Type B pancreatic cell (in vitro differentiated cells): Measurements from ENCODE around the gene LIPC. TPM values are rescaled to one million over a fixed set of nuclear protein-coding genes. Genes with fewer than 3 reads are reported as not detected.

ENCODE experiments used
- DNase-seq: peaks from one replicate; pipeline ENCODE4 v3.0.0; 2021; ENCODE audit warnings: mixed read lengths; ENCODE audit not compliant: unreplicated experiment; ENCODE audit errors: extremely low spot score
- H3K27ac Mint-ChIP-seq: 2 replicates; pipeline ENCODE4 v1.8.0; 2021; ENCODE audit warnings: mild to moderate bottlenecking, mixed read lengths
- H3K27me3 Mint-ChIP-seq: 2 replicates; pipeline ENCODE4 v1.8.0; 2021; ENCODE audit warnings: mixed read lengths
- H3K36me3 Mint-ChIP-seq: 2 replicates; pipeline ENCODE4 v1.8.0; 2021; ENCODE audit warnings: mixed read lengths
- H3K4me1 Mint-ChIP-seq: one replicate; pipeline ENCODE4 v1.8.0; 2021; ENCODE audit warnings: mixed read lengths; ENCODE audit not compliant: unreplicated experiment
- H3K4me3 Mint-ChIP-seq: 2 replicates; pipeline ENCODE4 v1.8.0; 2021; ENCODE audit warnings: mild to moderate bottlenecking, mixed read lengths
- H3K9me3 Mint-ChIP-seq: 2 replicates; pipeline ENCODE4 v1.8.0; 2021; ENCODE audit warnings: mixed read lengths
- CTCF ChIP-seq: fragments of 200-600 bp; sonication (generic); conservative IDR thresholded peaks from 2 replicates; pipeline ENCODE4 v1.5.0; 2021; ENCODE audit warnings: antibody characterized with exemption, mild to moderate bottlenecking
- total RNA-seq: library from RNA; stranded (reverse); gene quantifications from 2 replicates; pipeline ENCODE4 v1.2.1, GENCODE V29; 2021; ENCODE audit warnings: low replicate concordance

The LIPC gene
- total RNA-seq, 1 donor from 2014 or later = 10.9 TPM

- no peak for DNase-seq
- TF ChIP-seq CTCF = no peak
- Mint-ChIP-seq H3K36me3 (no peaks in the 10 kb centered on the region), H3K4me1 (peaks cover 31% of the 10 kb centered on the region), H3K27me3 (no peaks in the 10 kb centered on the region), H3K4me3 (no peak overlapping the region), H3K9me3 (no peaks in the 10 kb centered on the region), H3K27ac (peak overlapping the region; percentile 40)
These were observed 54.3 kb downstream of the LIPC start for GRCh38 chr15:58486062-58486461.

GRCh38 chr15:58486564-58486963, 54.8 kb downstream of the LIPC start:
- DNase-seq = no peak
- Mint-ChIP-seq H3K4me1 (peaks cover 31% of the 10 kb centered on the region), H3K36me3 (no peaks in the 10 kb centered on the region), H3K27me3 (no peaks in the 10 kb centered on the region), H3K4me3 (no peak overlapping the region), H3K9me3 (no peaks in the 10 kb centered on the region), H3K27ac (peak overlapping the region; percentile 40)
- TF ChIP-seq CTCF = no peak

GRCh38 chr15:58487041-58487723, 55.4 kb downstream of the LIPC start:
- peak overlapping the region; percentile 40 for H3K27ac Mint-ChIP-seq
- TF ChIP-seq CTCF = no peak

GRCh38 chr15:58487724-58488120, 55.9 kb downstream of the LIPC start:
- no peak overlapping the region for H3K27ac Mint-ChIP-seq
- TF ChIP-seq CTCF = no peak
- no peaks in the 10 kb centered on the region for H3K9me3 Mint-ChIP-seq
- peaks cover 31% of the 10 kb centered on the region for H3K4me1 Mint-ChIP-seq
- no peak for DNase-seq
- H3K36me3 Mint-ChIP-seq = no peaks in the 10 kb centered on the region
- no peak overlapping the region for H3K4me3 Mint-ChIP-seq
- H3K27me3 Mint-ChIP-seq = no peaks in the 10 kb centered on the region

More at GRCh38 chr15:58487041-58487723, 55.4 kb downstream of the LIPC start:
- Mint-ChIP-seq H3K4me1 (peaks cover 31% of the 10 kb centered on the region), H3K4me3 (no peak overlapping the region), H3K36me3 (no peaks in the 10 kb centered on the region), H3K9me3 (no peaks in the 10 kb centered on the region), H3K27me3 (no peaks in the 10 kb centered on the region)
- no peak for DNase-seq

- no peak for TF ChIP-seq CTCF
- Mint-ChIP-seq H3K27me3 (no peaks in the 10 kb centered on the region), H3K4me3 (no peak overlapping the region), H3K36me3 (no peaks in the 10 kb centered on the region), H3K27ac (no peak overlapping the region), H3K4me1 (peaks cover 30% of the 10 kb centered on the region), H3K9me3 (no peaks in the 10 kb centered on the region)
- DNase-seq = no peak
These were observed 57.7 kb downstream of the LIPC start for GRCh38 chr15:58489289-58490085.
